Measurements from ENCODE around the gene ZNF75A.

The ZNF75A gene

GRCh38 chr16:3317315-3317999 is 12.2 kb downstream of the ZNF75A start (continued):
- TF ChIP-seq ZNF529 (tag by site-specific recombination; IDR thresholded peaks at IDR 0.05; ENCODE audit: insufficient replicate concordance) (peak; percentile 78), SCRT2 (tag by site-specific recombination; IDR thresholded peaks at IDR 0.05) (no peak), ZEB2 (tag by site-specific recombination; IDR thresholded peaks at IDR 0.05) (no peak), ZNF155 (tag by site-specific recombination; IDR thresholded peaks at IDR 0.05) (no peak), ZNF394 (tag by site-specific recombination; IDR thresholded peaks at IDR 0.05; ENCODE audit: borderline replicate concordance) (no peak), ZNF174 (tag by site-specific recombination; IDR thresholded peaks at IDR 0.05) (no peak), ZNF391 (tag by site-specific recombination; IDR thresholded peaks at IDR 0.05; ENCODE audit: borderline replicate concordance, low read depth) (no peak)

- no peak overlapping the region for H3K4me3 ChIP-seq (ENCODE audit: low read depth, low read length)
- TF ChIP-seq ZNF155 (tag by site-specific recombination; IDR thresholded peaks at IDR 0.05) (no peak), ZBTB10 (tag by site-specific recombination; IDR thresholded peaks at IDR 0.05) (no peak), ZNF114 (tag by site-specific recombination; IDR thresholded peaks at IDR 0.05) (no peak), ATF2 (tag by site-specific recombination; IDR thresholded peaks at IDR 0.05; ENCODE audit: low read depth) (no peak)
- H3K36me3 ChIP-seq (ENCODE audit: control insufficient read depth in 2 of 2, insufficient read depth in 1 of 2, low read length in 2 of 2), result peaks cover 0 to 19% of the 10 kb centered on the region in 2 experiments; a peak in 1 of 3 replicates
- H3K4me1 ChIP-seq (ENCODE audit: control insufficient read depth, insufficient read depth, low read length), result no peaks in the 10 kb centered on the region
- ChIA-PET CTCF (interaction anchor here (0.6 kb wide), 1 partner anchor 189 kb away, joined by 3 read pairs; no protein-coding TSS in a partner anchor), POLR2A (interaction anchor here (1.3 kb wide), 1 partner anchor 9 kb away, joined by 3 read pairs; no protein-coding TSS in a partner anchor)
- no peaks in the 10 kb centered on the region for H3K9me3 ChIP-seq (ENCODE audit: control insufficient read depth, insufficient read depth, low read depth, low read length)
- H3K27ac ChIP-seq (ENCODE audit: extremely low read depth, low read depth, low read length), result no peak overlapping the region
Measured at GRCh38 chr16:3321816-3322215, 16.5 kb downstream of the ZNF75A start.

- Histone ChIP-seq H3K9me3 (ENCODE audit: control insufficient read depth, insufficient read depth, low read depth, low read length) (no peaks in the 10 kb centered on the region), H3K4me1 (ENCODE audit: control insufficient read depth, insufficient read depth, low read length) (no peaks in the 10 kb centered on the region), H3K4me3 (ENCODE audit: low read depth, low read length) (no peak overlapping the region), H3K27ac (ENCODE audit: extremely low read depth, low read depth, low read length) (no peak overlapping the region), H3K36me3 (ENCODE audit: control insufficient read depth in 2 of 2, insufficient read depth in 1 of 2, low read length in 2 of 2) (no peaks in the 10 kb centered on the region)
- ChIA-PET POLR2A (no interaction called here), CTCF (interaction anchor here (0.9 kb wide), 1 partner anchor 75 kb away, joined by 5 read pairs; no protein-coding TSS in a partner anchor)
- TF ChIP-seq ZNF837 (tag by site-specific recombination; IDR thresholded peaks at IDR 0.05) (no peak), ZNF791 (tag by site-specific recombination; IDR thresholded peaks at IDR 0.05) (no peak), WT1 (tag by site-specific recombination; IDR thresholded peaks at IDR 0.05) (peak; percentile 19; the same call in 1 of the 2 replicates), ZNF521 (tag by site-specific recombination; IDR thresholded peaks at IDR 0.05) (no peak), ZNF433 (tag by site-specific recombination; IDR thresholded peaks at IDR 0.05; ENCODE audit: low read depth) (no peak), ZNF335 (tag by site-specific recombination; conservative IDR thresholded peaks at IDR 0.05) (peak; percentile 48), SETDB1 (IDR thresholded peaks at IDR 0.05; ENCODE audit: insufficient read length, low read length) (no peak), ZNF785 (tag by site-specific recombination; IDR thresholded peaks at IDR 0.05) (no peak), IKZF3 (tag by site-specific recombination; IDR thresholded peaks at IDR 0.05) (peak; percentile 11; the same call in 1 of the 2 replicates), ZNF114 (tag by site-specific recombination; IDR thresholded peaks at IDR 0.05) (no peak), ZNF830 (tag by site-specific recombination; IDR thresholded peaks at IDR 0.05; ENCODE audit: low read depth) (no peak), HOXC10 (CRISPR knock-in tag; IDR thresholded peaks at IDR 0.05) (no peak), ZNF148 (tag by site-specific recombination; IDR thresholded peaks at IDR 0.05; ENCODE audit: borderline replicate concordance) (no peak), BCL11B (tag by site-specific recombination; IDR thresholded peaks at IDR 0.05; ENCODE audit: low read depth) (no peak)
Measured at GRCh38 chr16:3327514-3327913, 22.2 kb downstream of the ZNF75A start.

All from HEK293 (cell line).